Measurements from ENCODE around the gene PPP1R12B.
"Not testable (repeated sequence)": the region's sequence is repeated elsewhere in the genome, so short reads cannot be mapped to it uniquely, and the experiment has no call there.

- TF ChIP-seq POLR2A, CTCF (IDR thresholded peaks at IDR 0.05): not testable (repeated sequence)
These were observed 144.6 kb downstream of the PPP1R12B start for GRCh38 chr1:202493112-202493511.

All from uterus (tissue), 2 donors.